ENCODE results near the gene MINDY3.
A peak's percentile ranks its signal among the peaks of the same experiment; 100 is the strongest.

MINDY3 gene

GRCh38 chr10:15745751-15746150 is 114.6 kb downstream of the MINDY3 start:
- no peak overlapping the region for H3K4me3 ChIP-seq (ENCODE audit: low read length)
- TF ChIP-seq CTCF (conservative IDR thresholded peaks at IDR 0.05; ENCODE audit: low read depth, low read length), result no peak
- no peak for DNase-seq (ENCODE audit: low read depth)

- peak; percentile 67 for TF ChIP-seq CTCF (conservative IDR thresholded peaks at IDR 0.05; ENCODE audit: low read depth, low read length)
- H3K4me3 ChIP-seq (ENCODE audit: low read length), result no peak overlapping the region
- peak; percentile 10 for DNase-seq (ENCODE audit: low read depth)
Measured at GRCh38 chr10:15744217-15744865, 116.0 kb downstream of the MINDY3 start.

- no peak for TF ChIP-seq CTCF (conservative IDR thresholded peaks at IDR 0.05; ENCODE audit: low read depth, low read length)
- no peak for DNase-seq (ENCODE audit: low read depth)
- no peak overlapping the region for H3K4me3 ChIP-seq (ENCODE audit: low read length)
Measured at GRCh38 chr10:15743443-15743842, 116.9 kb downstream of the MINDY3 start.

- H3K4me3 ChIP-seq (ENCODE audit: low read length), result no peak overlapping the region
- no peak for DNase-seq (ENCODE audit: low read depth)
- TF ChIP-seq CTCF (conservative IDR thresholded peaks at IDR 0.05; ENCODE audit: low read depth, low read length), result no peak
Measured at GRCh38 chr10:15742836-15743235, 117.5 kb downstream of the MINDY3 start.

- no peak for TF ChIP-seq CTCF (conservative IDR thresholded peaks at IDR 0.05; ENCODE audit: low read depth, low read length)
- H3K4me3 ChIP-seq (ENCODE audit: low read length), result no peak overlapping the region
Measured at GRCh38 chr10:15742102-15742501, 118.2 kb downstream of the MINDY3 start.

GRCh38 chr10:15741581-15741980 is 118.7 kb downstream of the MINDY3 start:
- DNase-seq (ENCODE audit: low read depth), result no peak
- no peak overlapping the region for H3K4me3 ChIP-seq (ENCODE audit: low read length)
- TF ChIP-seq CTCF (conservative IDR thresholded peaks at IDR 0.05; ENCODE audit: low read depth, low read length), result no peak

More at GRCh38 chr10:15742102-15742501, 118.2 kb downstream of the MINDY3 start:
- DNase-seq (ENCODE audit: low read depth), result no peak

GRCh38 chr10:15740261-15740660 is 120.0 kb downstream of the MINDY3 start:
- no peak for DNase-seq (ENCODE audit: low read depth)
- no peak overlapping the region for H3K4me3 ChIP-seq (ENCODE audit: low read length)
- TF ChIP-seq CTCF (conservative IDR thresholded peaks at IDR 0.05; ENCODE audit: low read depth, low read length), result no peak

All from retinal pigment epithelial cell (primary cell).